Nephron (organoid): ENCODE data around the gene MDH1B.
A peak's percentile ranks its signal among the peaks of the same experiment; 100 is the strongest.

ENCODE experiments used
- H3K27ac Mint-ChIP-seq, 3 experiments: 2 replicates each; pipeline ENCODE4 v1.8.0; 2020; ENCODE audit warnings: mixed read lengths in 3 of 3, mild to moderate bottlenecking in 2 of 3, moderate library complexity in 1 of 3
- H3K27me3 Mint-ChIP-seq: 2 replicates; pipeline ENCODE4 v1.8.0; 2021; ENCODE audit warnings: low read depth, mild to moderate bottlenecking, moderate library complexity, mixed read lengths
- H3K36me3 Mint-ChIP-seq: 2 replicates; pipeline ENCODE4 v1.8.0; 2020; ENCODE audit warnings: low read depth, mixed read lengths
- H3K4me1 Mint-ChIP-seq: 2 replicates; pipeline ENCODE4 v1.8.0; 2020; ENCODE audit warnings: mixed read lengths
- H3K4me3 Mint-ChIP-seq, 3 experiments: 2 replicates each; pipeline ENCODE4 v1.8.0; 2020; ENCODE audit warnings: mild to moderate bottlenecking in 3 of 3, mixed read lengths in 3 of 3, moderate library complexity in 2 of 3
- H3K9me3 Mint-ChIP-seq: 2 replicates; pipeline ENCODE4 v1.8.0; 2020; ENCODE audit warnings: mixed read lengths
- TF ChIP-seq, protein P1 (sequence below), 3 experiments: fragments of 200-600 bp; sonication (generic); IDR thresholded peaks; one replicate each; pipeline ENCODE4 v1.5.0; 2021; ENCODE audit warnings: antibody characterized with exemption in 3 of 3; ENCODE audit not compliant: unreplicated experiment in 3 of 3

Gene MDH1B

DNA sequence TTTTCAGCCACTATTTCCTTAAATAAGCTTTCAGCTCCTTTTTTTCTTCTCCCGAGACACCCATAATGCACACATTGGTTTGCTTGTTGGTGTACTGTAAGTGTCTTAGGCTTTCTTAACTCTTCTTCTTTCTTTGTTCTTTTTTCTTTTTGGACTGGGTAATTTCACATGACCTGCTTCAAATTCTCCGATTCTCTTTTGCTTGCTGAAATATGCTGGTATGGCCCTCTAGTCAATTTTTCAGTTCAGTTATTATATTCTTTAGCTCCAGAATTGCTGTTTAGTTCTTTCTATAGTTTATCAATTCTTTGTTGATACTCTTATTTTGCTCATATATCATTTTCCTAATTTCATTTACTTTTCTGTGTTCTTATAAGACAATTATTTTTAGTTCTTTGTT is 15.5 kb upstream of the MDH1B start:
- TF ChIP-seq, protein P1, sequence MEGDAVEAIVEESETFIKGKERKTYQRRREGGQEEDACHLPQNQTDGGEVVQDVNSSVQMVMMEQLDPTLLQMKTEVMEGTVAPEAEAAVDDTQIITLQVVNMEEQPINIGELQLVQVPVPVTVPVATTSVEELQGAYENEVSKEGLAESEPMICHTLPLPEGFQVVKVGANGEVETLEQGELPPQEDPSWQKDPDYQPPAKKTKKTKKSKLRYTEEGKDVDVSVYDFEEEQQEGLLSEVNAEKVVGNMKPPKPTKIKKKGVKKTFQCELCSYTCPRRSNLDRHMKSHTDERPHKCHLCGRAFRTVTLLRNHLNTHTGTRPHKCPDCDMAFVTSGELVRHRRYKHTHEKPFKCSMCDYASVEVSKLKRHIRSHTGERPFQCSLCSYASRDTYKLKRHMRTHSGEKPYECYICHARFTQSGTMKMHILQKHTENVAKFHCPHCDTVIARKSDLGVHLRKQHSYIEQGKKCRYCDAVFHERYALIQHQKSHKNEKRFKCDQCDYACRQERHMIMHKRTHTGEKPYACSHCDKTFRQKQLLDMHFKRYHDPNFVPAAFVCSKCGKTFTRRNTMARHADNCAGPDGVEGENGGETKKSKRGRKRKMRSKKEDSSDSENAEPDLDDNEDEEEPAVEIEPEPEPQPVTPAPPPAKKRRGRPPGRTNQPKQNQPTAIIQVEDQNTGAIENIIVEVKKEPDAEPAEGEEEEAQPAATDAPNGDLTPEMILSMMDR (IDR thresholded peaks at IDR 0.05; ENCODE audit: unreplicated experiment in 3 of 3) = no peak
- Mint-ChIP-seq H3K4me1 (no peaks in the 10 kb centered on the region), H3K9me3 (peaks cover 44% of the 10 kb centered on the region), H3K27me3 (no peaks in the 10 kb centered on the region), H3K4me3 (no peak overlapping the region), H3K27ac (no peak overlapping the region), H3K36me3 (peaks cover 87% of the 10 kb centered on the region)

DNA sequence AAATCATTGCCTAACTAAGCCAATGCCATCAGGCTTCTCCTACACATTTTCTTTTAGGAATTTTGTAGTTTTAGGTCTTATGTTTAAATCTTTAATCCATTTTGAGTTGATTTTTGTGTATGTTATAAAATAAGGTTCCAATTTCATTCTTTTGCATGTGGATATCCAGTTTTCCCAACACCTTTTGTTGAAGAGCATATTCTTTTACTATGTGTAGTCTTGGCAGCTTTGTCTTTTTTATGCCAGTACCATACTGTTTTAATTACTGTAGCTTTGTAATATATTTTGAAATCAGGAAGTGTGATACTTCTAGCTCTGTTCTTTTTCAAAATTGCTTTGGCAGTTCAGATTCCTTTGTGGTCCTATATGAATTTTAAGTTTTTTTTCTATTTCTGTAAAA is 11.3 kb upstream of the MDH1B start:
- no peaks in the 10 kb centered on the region for H3K4me1 Mint-ChIP-seq
- H3K9me3 Mint-ChIP-seq = peaks cover 52% of the 10 kb centered on the region
- peaks cover 94% of the 10 kb centered on the region for H3K36me3 Mint-ChIP-seq
- TF ChIP-seq, protein P1 (IDR thresholded peaks at IDR 0.05; ENCODE audit: unreplicated experiment in 3 of 3) = no peak
- no peak overlapping the region for H3K4me3 Mint-ChIP-seq
- H3K27ac Mint-ChIP-seq = no peak overlapping the region
- no peaks in the 10 kb centered on the region for H3K27me3 Mint-ChIP-seq

DNA sequence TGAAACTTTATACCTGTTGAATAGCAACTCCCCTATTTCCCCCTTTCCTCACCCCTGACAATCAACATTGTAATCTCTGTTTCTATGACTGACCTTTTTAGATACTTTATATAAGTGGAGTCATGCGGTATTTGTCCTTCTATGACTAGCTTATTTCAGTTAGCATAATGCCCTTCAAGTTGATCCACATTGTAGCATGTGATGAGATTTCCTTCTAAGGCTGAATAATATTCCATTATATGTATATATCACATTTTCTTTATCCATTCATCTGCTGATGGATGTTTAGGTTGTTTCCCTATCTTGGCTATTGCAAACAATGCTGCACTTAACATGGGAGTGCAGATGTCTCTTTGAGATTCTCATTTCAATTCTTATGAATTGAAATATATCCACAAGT is 9.7 kb upstream of the MDH1B start:
- Mint-ChIP-seq H3K9me3 (peaks cover 43% of the 10 kb centered on the region), H3K27me3 (no peaks in the 10 kb centered on the region), H3K36me3 (peaks cover 90% of the 10 kb centered on the region), H3K4me1 (no peaks in the 10 kb centered on the region), H3K27ac (no peak overlapping the region), H3K4me3 (no peak overlapping the region)
- TF ChIP-seq, protein P1 (IDR thresholded peaks at IDR 0.05; ENCODE audit: unreplicated experiment in 3 of 3) = no peak

DNA sequence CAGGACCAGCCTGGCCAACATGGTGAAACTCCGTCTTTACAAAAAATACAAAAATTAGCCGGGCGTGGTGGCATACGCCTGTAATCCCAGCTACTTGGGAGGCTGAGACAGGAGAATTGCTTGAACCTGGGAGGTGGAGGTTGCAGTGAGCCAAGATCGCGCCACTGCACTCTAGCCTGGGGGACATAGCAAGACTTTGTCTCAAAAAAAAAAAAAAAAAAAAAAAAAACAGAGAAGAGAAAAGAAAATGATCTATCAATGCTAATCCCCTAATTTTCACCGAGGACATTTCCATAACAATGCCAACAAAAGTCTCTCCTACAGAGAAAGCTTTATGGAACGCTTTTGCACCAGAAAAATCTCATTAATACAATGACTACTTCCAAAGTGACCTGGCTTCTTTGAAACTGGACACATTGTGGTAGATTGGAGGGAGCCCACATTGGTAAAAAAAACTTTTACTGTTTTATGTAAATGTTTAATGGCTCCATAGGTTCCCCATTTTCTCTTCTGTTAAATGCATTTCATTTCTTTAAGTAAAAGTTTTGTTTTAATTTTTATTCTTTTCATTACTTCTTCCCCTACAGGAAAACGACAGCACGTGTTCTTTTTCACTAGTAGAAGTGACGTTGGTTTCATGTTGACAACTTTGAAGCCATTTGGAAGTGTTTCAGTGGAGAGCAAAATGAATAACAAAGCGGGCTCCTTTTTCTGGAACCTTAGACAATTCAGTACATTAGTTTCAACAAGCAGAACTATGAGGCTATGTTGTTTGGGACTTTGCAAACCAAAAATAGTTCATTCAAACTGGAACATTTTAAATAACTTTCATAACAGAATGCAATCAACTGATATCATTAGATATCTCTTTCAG is 1.2 kb upstream of the MDH1B start:
- Mint-ChIP-seq H3K27me3 (no peaks in the 10 kb centered on the region), H3K9me3 (no peaks in the 10 kb centered on the region), H3K36me3 (peaks cover 25% of the 10 kb centered on the region), H3K27ac (peak overlapping the region; percentile 97 to 98 (median 97)), H3K4me3 (peak overlapping the region in 2 of 3 experiments; percentile 92 to 98), H3K4me1 (peaks cover 18% of the 10 kb centered on the region)
- TF ChIP-seq, protein P1 (IDR thresholded peaks at IDR 0.05; ENCODE audit: unreplicated experiment in 3 of 3) = no peak

DNA sequence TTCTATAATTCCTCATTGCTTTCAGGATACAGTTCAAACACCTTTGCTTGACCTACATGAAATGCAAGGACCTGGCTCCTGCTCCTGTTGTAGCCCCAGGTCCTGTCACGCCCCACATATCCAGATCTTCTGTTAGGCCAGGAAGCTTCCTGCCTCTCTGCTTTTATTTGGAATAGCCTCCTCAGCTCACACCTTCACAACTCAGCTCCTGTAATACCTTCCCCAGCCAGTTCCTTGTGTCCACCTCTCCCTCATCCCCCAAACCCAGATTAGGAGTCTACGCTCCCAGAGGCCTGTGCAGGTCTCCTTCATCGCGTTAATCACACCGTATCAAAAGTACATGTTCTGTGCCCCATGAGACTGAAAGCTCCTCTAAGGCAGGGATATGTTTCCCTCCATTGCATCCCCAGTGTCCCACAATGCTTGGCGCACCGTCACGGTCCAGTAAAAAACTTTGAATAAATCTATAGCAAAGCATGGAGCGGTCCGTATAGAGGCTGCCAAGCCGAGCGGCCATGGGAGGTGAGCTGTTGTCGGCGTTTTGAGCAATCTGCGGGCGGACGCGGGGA is 371 bp downstream of the MDH1B start:
- Mint-ChIP-seq H3K4me3 (peak overlapping the region in 2 of 3 experiments; percentile 92 to 98), H3K4me1 (peaks cover 18% of the 10 kb centered on the region), H3K27ac (peak overlapping the region; percentile 97 to 98 (median 97)), H3K9me3 (no peaks in the 10 kb centered on the region), H3K27me3 (no peaks in the 10 kb centered on the region), H3K36me3 (peaks cover 15% of the 10 kb centered on the region)
- TF ChIP-seq, protein P1 (IDR thresholded peaks at IDR 0.05; ENCODE audit: unreplicated experiment in 3 of 3) = no peak
